ENCODE measurements around the gene MPRIP.

DNA sequence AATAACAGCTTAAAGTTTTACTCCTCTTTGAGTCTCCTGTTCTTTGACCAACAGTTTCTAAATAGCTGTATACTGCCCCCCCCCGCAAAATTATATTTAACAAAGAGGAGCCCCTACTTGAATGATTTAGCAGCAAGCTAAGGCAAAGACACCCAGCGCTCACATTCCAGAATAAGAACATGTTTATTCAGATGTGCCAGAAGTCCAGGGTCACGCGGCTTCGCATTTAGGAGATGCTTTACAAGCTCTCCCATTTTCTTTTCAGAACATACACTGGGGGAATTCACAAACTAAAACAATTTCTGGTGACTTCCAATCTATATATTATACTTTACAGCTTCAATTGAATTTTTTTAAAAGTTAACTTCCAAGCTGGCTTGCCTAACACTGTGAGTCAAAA, 158.6 kb downstream of the MPRIP start:
- no peak for TF ChIP-seq POLR2A (IDR thresholded peaks at IDR 0.05)
- TF ChIP-seq, protein P1, sequence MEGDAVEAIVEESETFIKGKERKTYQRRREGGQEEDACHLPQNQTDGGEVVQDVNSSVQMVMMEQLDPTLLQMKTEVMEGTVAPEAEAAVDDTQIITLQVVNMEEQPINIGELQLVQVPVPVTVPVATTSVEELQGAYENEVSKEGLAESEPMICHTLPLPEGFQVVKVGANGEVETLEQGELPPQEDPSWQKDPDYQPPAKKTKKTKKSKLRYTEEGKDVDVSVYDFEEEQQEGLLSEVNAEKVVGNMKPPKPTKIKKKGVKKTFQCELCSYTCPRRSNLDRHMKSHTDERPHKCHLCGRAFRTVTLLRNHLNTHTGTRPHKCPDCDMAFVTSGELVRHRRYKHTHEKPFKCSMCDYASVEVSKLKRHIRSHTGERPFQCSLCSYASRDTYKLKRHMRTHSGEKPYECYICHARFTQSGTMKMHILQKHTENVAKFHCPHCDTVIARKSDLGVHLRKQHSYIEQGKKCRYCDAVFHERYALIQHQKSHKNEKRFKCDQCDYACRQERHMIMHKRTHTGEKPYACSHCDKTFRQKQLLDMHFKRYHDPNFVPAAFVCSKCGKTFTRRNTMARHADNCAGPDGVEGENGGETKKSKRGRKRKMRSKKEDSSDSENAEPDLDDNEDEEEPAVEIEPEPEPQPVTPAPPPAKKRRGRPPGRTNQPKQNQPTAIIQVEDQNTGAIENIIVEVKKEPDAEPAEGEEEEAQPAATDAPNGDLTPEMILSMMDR (IDR thresholded peaks at IDR 0.05): no peak

All from body of pancreas (tissue), 4 donors.